ENCODE measurements around the gene NPAS3. TPM values are rescaled to one million over a fixed set of nuclear protein-coding genes. Genes with fewer than 3 reads are reported as not detected.

NPAS3 gene
- polyA plus RNA-seq, 4 donors: 0.30 to 0.81 (median 0.62) TPM; not detected in 1

- H3K9me3 ChIP-seq (ENCODE audit: control insufficient read depth in 2 of 2, insufficient read depth in 1 of 2, low read depth in 1 of 2, low read length in 1 of 2): no peaks in the 10 kb centered on the region
- no peak overlapping the region for H3K4me3 ChIP-seq (ENCODE audit: low read depth in 1 of 3, low read length in 3 of 3)
- no peak for FAIRE-seq
- no peak for DNase-seq
- no peaks in the 10 kb centered on the region for H3K4me1 ChIP-seq (ENCODE audit: control insufficient read depth in 3 of 3, insufficient read depth in 2 of 3, low read depth in 1 of 3, low read length in 2 of 3)
- H3K36me3 ChIP-seq (ENCODE audit: control insufficient read depth in 3 of 3, insufficient read depth in 2 of 3, low read depth in 1 of 3, low read length in 3 of 3): no peaks in the 10 kb centered on the region
- H3K27me3 ChIP-seq (ENCODE audit: control insufficient read depth in 3 of 3, insufficient read depth in 3 of 3, low read length in 3 of 3): no peaks in the 10 kb centered on the region
- 37 to 73% (median 44%) methylated on average over 2 of the region's 2 CpGs for WGBS, 3 donors
- no peak overlapping the region for H3K27ac ChIP-seq (ENCODE audit: low read depth in 1 of 3, low read length in 2 of 3)
These were observed 11.9 kb downstream of the NPAS3 start for GRCh38 chr14:32950584-32950983.

- H3K9me3 ChIP-seq (ENCODE audit: control insufficient read depth in 2 of 2, insufficient read depth in 1 of 2, low read depth in 1 of 2, low read length in 1 of 2): no peaks in the 10 kb centered on the region
- DNase-seq (no peak), FAIRE-seq (no peak)
- no peaks in the 10 kb centered on the region for H3K4me1 ChIP-seq (ENCODE audit: control insufficient read depth in 3 of 3, insufficient read depth in 2 of 3, low read depth in 1 of 3, low read length in 2 of 3)
- no peak overlapping the region for H3K27ac ChIP-seq (ENCODE audit: low read depth in 1 of 3, low read length in 2 of 3)
- H3K4me3 ChIP-seq (ENCODE audit: low read depth in 1 of 3, low read length in 3 of 3): no peak overlapping the region
- no peaks in the 10 kb centered on the region for H3K27me3 ChIP-seq (ENCODE audit: control insufficient read depth in 3 of 3, insufficient read depth in 3 of 3, low read length in 3 of 3)
- H3K36me3 ChIP-seq (ENCODE audit: control insufficient read depth in 3 of 3, insufficient read depth in 2 of 3, low read depth in 1 of 3, low read length in 3 of 3): no peaks in the 10 kb centered on the region
- WGBS, 3 donors: 77 to 81% (median 78%) methylated on average over 3 of the region's 3 CpGs
These were observed 28.7 kb downstream of the NPAS3 start for GRCh38 chr14:32967421-32967820.

GRCh38 chr14:32968972-32969544 is 30.4 kb downstream of the NPAS3 start:
- no peaks in the 10 kb centered on the region for H3K36me3 ChIP-seq (ENCODE audit: control insufficient read depth in 3 of 3, insufficient read depth in 2 of 3, low read depth in 1 of 3, low read length in 3 of 3)
- FAIRE-seq: no peak
- WGBS, 3 donors: 65 to 84% (median 83%) methylated on average over 2 of the region's 2 CpGs

DNA sequence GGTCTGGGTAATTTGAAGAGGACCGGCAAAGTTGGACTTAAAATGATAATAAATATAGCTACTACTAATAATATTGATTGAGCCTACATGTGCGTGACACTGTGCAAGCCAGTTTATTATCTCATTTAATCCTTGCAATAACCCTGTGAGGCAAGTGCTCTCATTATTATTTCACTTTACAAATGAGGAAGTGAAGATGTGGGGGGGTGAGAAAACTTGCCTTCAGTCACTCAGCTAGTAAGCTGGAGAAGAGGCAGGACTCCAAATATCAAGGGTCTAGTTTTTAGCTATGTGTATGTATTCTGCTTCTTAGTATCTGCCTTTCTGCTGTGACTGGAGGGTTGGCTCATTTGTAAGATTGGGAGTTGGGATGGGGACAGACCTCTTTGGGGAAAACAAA is 39.2 kb downstream of the NPAS3 start:
- no peak for FAIRE-seq

More at GRCh38 chr14:32968972-32969544, 30.4 kb downstream of the NPAS3 start:
- Histone ChIP-seq H3K4me1 (ENCODE audit: control insufficient read depth in 3 of 3, insufficient read depth in 2 of 3, low read depth in 1 of 3, low read length in 2 of 3) (no peaks in the 10 kb centered on the region), H3K27me3 (ENCODE audit: control insufficient read depth in 3 of 3, insufficient read depth in 3 of 3, low read length in 3 of 3) (no peaks in the 10 kb centered on the region), H3K4me3 (ENCODE audit: low read depth in 1 of 3, low read length in 3 of 3) (no peak overlapping the region), H3K9me3 (ENCODE audit: control insufficient read depth in 2 of 2, insufficient read depth in 1 of 2, low read depth in 1 of 2, low read length in 1 of 2) (no peaks in the 10 kb centered on the region), H3K27ac (ENCODE audit: low read depth in 1 of 3, low read length in 2 of 3) (no peak overlapping the region)
- no peak for DNase-seq

DNA sequence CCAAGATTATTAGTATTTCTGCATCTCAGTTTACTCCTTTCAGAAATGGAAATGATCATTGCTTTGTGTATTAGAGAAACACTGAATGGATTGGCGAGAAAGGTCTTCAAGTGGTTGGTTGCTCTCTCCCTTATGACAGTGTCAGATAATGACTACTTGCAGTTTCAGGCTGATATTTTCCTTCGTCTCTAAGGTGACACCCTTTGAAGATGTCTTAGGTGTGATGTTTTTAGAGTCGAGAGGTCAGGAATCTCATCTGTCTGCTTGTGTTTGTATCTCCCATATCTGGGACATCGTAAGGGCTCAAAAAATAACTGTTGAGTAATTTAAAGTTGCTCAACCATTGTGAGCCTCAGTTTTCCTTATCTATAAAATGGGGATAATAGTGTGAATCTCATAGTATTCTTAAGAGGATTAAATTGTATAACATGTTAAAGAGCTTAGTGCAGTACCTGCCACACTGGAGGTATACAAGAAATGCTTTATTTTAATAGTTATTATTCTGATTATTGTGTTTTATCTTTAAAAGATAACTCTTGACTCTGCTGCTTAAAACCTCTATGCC is 40.1 kb downstream of the NPAS3 start:
- H3K9me3 ChIP-seq (ENCODE audit: control insufficient read depth in 2 of 2, insufficient read depth in 1 of 2, low read depth in 1 of 2, low read length in 1 of 2): no peaks in the 10 kb centered on the region
- no peaks in the 10 kb centered on the region for H3K36me3 ChIP-seq (ENCODE audit: control insufficient read depth in 3 of 3, insufficient read depth in 2 of 3, low read depth in 1 of 3, low read length in 3 of 3)
- no peaks in the 10 kb centered on the region for H3K27me3 ChIP-seq (ENCODE audit: control insufficient read depth in 3 of 3, insufficient read depth in 3 of 3, low read length in 3 of 3)
- FAIRE-seq (no peak), DNase-seq (no peak)
- no peak overlapping the region for H3K27ac ChIP-seq (ENCODE audit: low read depth in 1 of 3, low read length in 2 of 3)
- H3K4me1 ChIP-seq (ENCODE audit: control insufficient read depth in 3 of 3, insufficient read depth in 2 of 3, low read depth in 1 of 3, low read length in 2 of 3): no peaks in the 10 kb centered on the region
- H3K4me3 ChIP-seq (ENCODE audit: low read depth in 1 of 3, low read length in 3 of 3): no peak overlapping the region
- WGBS, 3 donors: 75 to 87% (median 80%) methylated on average over 4 of the region's 4 CpGs

More for the DNA sequence above, 39.2 kb downstream of the NPAS3 start:
- no peaks in the 10 kb centered on the region for H3K4me1 ChIP-seq (ENCODE audit: control insufficient read depth in 3 of 3, insufficient read depth in 2 of 3, low read depth in 1 of 3, low read length in 2 of 3)
- DNase-seq: no peak
- no peak overlapping the region for H3K27ac ChIP-seq (ENCODE audit: low read depth in 1 of 3, low read length in 2 of 3)
- no peaks in the 10 kb centered on the region for H3K27me3 ChIP-seq (ENCODE audit: control insufficient read depth in 3 of 3, insufficient read depth in 3 of 3, low read length in 3 of 3)
- no peak overlapping the region for H3K4me3 ChIP-seq (ENCODE audit: low read depth in 1 of 3, low read length in 3 of 3)
- 51 to 75% (median 66%) methylated on average over 2 of the region's 2 CpGs for WGBS, 3 donors
- H3K36me3 ChIP-seq (ENCODE audit: control insufficient read depth in 3 of 3, insufficient read depth in 2 of 3, low read depth in 1 of 3, low read length in 3 of 3): no peaks in the 10 kb centered on the region
- H3K9me3 ChIP-seq (ENCODE audit: control insufficient read depth in 2 of 2, insufficient read depth in 1 of 2, low read depth in 1 of 2, low read length in 1 of 2): no peaks in the 10 kb centered on the region

DNA sequence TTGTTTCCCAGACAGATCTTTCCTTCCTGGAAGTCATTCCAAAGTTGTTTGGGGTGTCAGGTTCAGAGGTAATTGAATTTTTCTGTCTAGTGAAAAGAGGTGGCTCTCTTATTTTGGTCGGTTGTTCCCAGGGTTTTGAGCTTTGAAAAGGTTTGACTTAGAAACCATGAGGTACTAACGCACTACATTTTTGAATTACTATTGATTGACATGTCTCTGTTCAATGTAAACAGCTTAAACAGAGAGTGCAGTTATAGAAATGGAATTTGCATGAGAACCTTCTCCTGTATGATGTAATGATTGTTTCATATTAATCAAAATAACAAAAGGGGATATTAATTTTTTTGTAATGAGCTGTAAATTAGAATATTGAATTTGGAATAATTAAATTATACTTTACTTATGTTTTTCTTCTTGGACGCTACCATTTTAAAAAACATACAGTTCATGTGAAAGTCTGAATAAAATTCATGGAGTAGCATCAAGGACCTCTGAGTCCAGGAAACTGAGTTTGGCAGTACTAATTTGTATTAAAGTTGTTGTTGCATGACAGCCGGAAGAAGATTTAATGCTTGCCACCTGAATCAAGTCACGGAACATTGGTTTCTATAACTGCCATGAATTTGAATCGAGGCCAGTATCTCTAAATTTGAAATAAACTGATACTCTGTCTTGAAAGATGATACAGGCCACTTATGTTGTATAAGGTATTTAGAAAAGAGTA is 41.7 kb downstream of the NPAS3 start:
- no peak for FAIRE-seq
- Histone ChIP-seq H3K27me3 (ENCODE audit: control insufficient read depth in 3 of 3, insufficient read depth in 3 of 3, low read length in 3 of 3) (no peaks in the 10 kb centered on the region), H3K4me3 (ENCODE audit: low read depth in 1 of 3, low read length in 3 of 3) (no peak overlapping the region), H3K36me3 (ENCODE audit: control insufficient read depth in 3 of 3, insufficient read depth in 2 of 3, low read depth in 1 of 3, low read length in 3 of 3) (no peaks in the 10 kb centered on the region), H3K27ac (ENCODE audit: low read depth in 1 of 3, low read length in 2 of 3) (no peak overlapping the region), H3K4me1 (ENCODE audit: control insufficient read depth in 3 of 3, insufficient read depth in 2 of 3, low read depth in 1 of 3, low read length in 2 of 3) (no peaks in the 10 kb centered on the region), H3K9me3 (ENCODE audit: control insufficient read depth in 2 of 2, insufficient read depth in 1 of 2, low read depth in 1 of 2, low read length in 1 of 2) (no peaks in the 10 kb centered on the region)
- DNase-seq: no peak
- 82 to 89% (median 88%) methylated on average over 6 of the region's 6 CpGs for WGBS, 3 donors

DNA sequence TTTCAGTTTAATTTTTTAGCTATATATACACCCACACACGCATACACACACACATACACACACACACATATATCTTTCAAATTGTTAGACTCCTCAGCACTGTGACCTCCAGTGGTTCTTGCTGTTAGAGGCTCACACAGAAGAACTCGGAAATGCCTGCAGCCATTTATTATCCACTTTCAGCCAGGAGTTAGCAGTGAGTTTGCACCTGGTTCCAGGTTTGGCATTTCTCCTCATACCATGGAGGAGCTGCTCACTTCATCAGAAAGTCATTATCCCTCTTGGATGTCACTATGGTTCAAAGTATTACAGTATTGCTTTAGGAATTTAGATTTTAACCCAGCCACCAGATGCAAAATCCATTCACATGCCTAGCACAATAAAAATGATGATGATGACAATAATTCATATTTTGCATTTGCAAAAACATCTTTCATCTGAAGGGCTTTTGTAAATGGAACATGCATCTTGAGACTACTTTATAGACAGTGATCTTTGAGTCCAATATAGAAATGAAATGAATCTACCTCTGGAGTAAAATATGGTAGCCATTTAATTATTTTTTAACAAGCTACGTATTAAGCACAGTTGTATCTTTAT is 42.3 kb downstream of the NPAS3 start:
- no peak overlapping the region for H3K4me3 ChIP-seq (ENCODE audit: low read depth in 1 of 3, low read length in 3 of 3)
- H3K9me3 ChIP-seq (ENCODE audit: control insufficient read depth in 2 of 2, insufficient read depth in 1 of 2, low read depth in 1 of 2, low read length in 1 of 2): no peaks in the 10 kb centered on the region
- DNase-seq (no peak), FAIRE-seq (no peak)
- no peaks in the 10 kb centered on the region for H3K4me1 ChIP-seq (ENCODE audit: control insufficient read depth in 3 of 3, insufficient read depth in 2 of 3, low read depth in 1 of 3, low read length in 2 of 3)
- H3K27ac ChIP-seq (ENCODE audit: low read depth in 1 of 3, low read length in 2 of 3): no peak overlapping the region
- 59 to 77% (median 69%) methylated on average over 3 of the region's 3 CpGs for WGBS, 3 donors
- H3K27me3 ChIP-seq (ENCODE audit: control insufficient read depth in 3 of 3, insufficient read depth in 3 of 3, low read length in 3 of 3): peaks cover 0 to 3% (median 0%) of the 10 kb centered on the region in 3 donors
- H3K36me3 ChIP-seq (ENCODE audit: control insufficient read depth in 3 of 3, insufficient read depth in 2 of 3, low read depth in 1 of 3, low read length in 3 of 3): no peaks in the 10 kb centered on the region

DNA sequence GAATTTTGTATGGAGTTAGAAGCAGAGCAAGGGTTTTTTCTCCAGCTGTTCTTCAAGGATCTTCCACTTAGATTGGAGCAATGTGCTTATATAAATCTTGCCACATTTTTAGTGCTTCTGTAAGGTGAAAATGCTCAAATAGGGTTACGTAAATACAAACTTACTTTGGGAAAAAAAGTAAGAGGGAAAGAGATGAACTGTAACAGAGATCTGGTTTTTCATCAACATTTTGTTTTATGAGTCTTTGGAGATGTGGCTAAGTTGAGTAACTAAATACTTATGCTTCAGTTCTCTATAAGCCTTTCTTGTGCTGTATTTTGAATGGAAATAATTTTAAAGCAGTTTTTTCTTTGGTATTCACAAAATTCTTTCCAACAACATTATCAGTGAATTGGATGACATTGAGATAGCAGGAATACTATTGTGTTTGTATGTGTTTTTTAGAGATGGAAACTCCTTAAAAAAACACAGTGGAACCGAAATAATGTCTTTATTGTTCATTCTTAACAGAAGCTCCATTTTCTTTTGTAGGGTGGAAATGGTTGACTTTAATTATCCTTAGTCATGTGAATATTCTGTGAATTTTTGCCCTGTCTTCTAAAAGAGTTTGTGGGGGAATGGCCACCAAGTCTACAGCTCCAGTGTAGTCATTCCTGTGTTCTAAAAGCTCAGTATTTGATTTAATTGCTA is 45.7 kb downstream of the NPAS3 start:
- Histone ChIP-seq H3K27ac (ENCODE audit: low read depth in 1 of 3, low read length in 2 of 3) (no peak overlapping the region), H3K4me1 (ENCODE audit: control insufficient read depth in 3 of 3, insufficient read depth in 2 of 3, low read depth in 1 of 3, low read length in 2 of 3) (no peaks in the 10 kb centered on the region), H3K27me3 (ENCODE audit: control insufficient read depth in 3 of 3, insufficient read depth in 3 of 3, low read length in 3 of 3) (peaks cover 0 to 3% (median 0%) of the 10 kb centered on the region in 3 donors), H3K9me3 (ENCODE audit: control insufficient read depth in 2 of 2, insufficient read depth in 1 of 2, low read depth in 1 of 2, low read length in 1 of 2) (no peaks in the 10 kb centered on the region), H3K4me3 (ENCODE audit: low read depth in 1 of 3, low read length in 3 of 3) (no peak overlapping the region), H3K36me3 (ENCODE audit: control insufficient read depth in 3 of 3, insufficient read depth in 2 of 3, low read depth in 1 of 3, low read length in 3 of 3) (no peaks in the 10 kb centered on the region)
- FAIRE-seq: no peak
- WGBS, 3 donors: 77 to 81% (median 80%) methylated on average over 2 of the region's 2 CpGs
- DNase-seq: no peak
